Hematopoietic multipotent progenitor cell treated with erythropoietin and hydrocortisone succinate and interleukin-3 and kit ligand, for 8 days (in vitro differentiated cells): Measurements from ENCODE around the gene ADGRF5.

Experiments
- DNase-seq: peaks from one replicate; pipeline ENCODE4 v3.0.0-alpha.2; 2015

ADGRF5 gene

GRCh38 chr6:46932526-46933319 lies 11.0 kb upstream of the ADGRF5 start:
- DNase-seq: no peak

- no peak for DNase-seq
Measured at GRCh38 chr6:46931416-46931815, 9.7 kb upstream of the ADGRF5 start.

DNA sequence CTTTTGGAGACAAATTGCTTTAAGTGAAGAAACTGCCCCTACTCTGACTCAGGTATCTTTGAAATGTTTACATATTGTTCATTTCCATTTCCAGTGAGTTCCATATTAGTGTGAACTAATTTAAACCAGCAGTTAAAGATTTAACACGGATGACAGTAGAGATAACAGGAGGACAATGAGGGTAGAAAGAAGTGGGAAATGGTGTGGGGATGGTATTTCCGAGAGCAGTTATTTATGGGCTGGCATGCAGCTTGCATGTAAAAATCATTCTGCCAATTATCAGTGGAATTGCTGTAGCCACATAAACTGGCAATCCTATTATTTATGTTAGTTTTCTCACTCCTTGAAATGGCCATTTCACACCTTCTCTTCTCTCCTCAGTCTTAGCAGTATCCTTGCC lies 8.6 kb upstream of the ADGRF5 start:
- DNase-seq: no peak

- no peak for DNase-seq
Measured at GRCh38 chr6:46927066-46927465, 5.3 kb upstream of the ADGRF5 start.

GRCh38 chr6:46926481-46926880 lies 4.7 kb upstream of the ADGRF5 start:
- DNase-seq: no peak

- DNase-seq: no peak
Measured at GRCh38 chr6:46925563-46926253, 4.0 kb upstream of the ADGRF5 start.

DNA sequence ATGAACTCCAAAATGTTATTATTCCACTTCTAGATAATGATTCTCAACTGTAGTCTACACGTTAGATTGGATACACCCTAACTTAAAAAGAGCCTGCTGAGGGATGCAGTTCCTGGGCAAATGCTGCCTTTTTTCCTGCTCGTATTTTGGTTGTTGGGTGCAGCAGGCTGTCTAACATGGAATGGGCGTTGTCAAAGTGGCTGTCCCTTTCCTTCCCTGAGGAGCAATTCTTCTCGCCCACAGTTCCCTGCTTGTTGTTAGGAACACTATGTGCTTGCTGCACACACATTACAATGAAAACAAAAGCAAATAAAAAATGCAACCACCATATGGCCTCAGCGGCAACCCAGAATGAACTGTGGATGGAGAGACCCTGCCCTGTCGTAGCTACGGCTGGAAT lies 1.7 kb upstream of the ADGRF5 start:
- no peak for DNase-seq

GRCh38 chr6:46921059-46921458 lies 679 bp downstream of the ADGRF5 start:
- DNase-seq: no peak

GRCh38 chr6:46918806-46919205 lies 2.9 kb downstream of the ADGRF5 start:
- DNase-seq: no peak

GRCh38 chr6:46917002-46917545 lies 4.7 kb downstream of the ADGRF5 start:
- DNase-seq: no peak

GRCh38 chr6:46915866-46916265 lies 5.9 kb downstream of the ADGRF5 start:
- no peak for DNase-seq

DNA sequence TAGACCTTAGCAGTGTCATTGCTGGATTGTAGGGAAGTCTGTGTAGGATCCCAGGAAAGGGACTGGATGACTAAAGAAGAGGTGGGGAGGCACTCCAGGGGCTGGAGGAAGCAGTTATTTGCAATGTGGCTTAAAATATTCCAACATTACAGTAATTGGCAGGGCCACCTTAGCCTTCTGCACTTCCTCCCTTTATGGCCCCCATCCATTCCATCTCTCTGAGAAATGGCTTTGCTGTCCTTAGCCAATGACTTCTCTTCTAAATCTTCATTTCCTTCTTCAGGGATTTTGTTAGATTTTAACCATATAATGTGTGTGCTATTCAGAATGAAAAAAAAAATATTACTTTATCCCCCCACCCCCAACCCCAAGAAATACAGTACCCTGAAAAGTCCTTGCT lies 6.4 kb downstream of the ADGRF5 start:
- DNase-seq: no peak

DNA sequence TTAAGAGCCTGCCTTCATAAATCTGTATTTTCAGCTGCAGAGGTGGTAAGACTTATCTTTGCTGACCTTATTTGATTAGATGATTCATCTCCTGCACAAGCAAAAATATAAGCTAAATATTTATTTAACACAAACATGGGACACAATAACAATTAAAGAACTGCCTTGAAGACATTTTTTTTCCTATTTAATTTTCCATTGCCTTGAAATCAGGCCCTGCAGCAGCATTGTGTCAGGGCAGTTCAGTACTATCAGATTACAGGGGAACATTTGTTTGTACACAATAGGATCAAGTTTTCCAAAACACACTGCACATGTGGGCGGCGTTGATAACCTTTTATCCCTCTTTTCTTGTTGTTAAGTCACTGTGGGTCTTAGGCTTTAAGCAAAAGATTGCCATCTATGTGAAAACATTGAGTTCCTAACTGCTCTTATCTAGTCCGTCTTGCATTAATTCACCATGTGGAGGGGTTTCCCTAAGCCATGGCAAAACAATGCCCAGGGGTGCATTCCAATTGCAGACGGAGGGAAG lies 7.4 kb downstream of the ADGRF5 start:
- no peak for DNase-seq

DNA sequence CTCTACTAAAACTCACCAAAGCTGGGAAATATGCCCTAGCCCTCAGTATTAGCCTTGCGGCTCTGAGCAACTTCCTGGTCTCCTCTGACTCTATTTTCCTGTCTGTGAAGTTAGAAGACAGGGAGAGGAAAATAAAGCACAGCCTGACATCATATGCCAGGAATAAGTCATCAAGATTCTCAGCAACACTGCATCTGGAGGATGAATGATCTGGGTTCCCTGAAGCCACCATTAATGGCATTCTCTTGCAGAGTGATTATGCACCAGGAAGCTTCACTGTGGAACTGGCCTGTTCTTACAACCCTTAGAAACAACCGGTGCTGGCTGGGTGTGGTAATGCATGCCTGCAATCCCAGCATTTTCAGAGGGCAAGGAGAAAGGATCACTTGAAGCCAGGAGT lies 12.4 kb downstream of the ADGRF5 start:
- DNase-seq: no peak

DNA sequence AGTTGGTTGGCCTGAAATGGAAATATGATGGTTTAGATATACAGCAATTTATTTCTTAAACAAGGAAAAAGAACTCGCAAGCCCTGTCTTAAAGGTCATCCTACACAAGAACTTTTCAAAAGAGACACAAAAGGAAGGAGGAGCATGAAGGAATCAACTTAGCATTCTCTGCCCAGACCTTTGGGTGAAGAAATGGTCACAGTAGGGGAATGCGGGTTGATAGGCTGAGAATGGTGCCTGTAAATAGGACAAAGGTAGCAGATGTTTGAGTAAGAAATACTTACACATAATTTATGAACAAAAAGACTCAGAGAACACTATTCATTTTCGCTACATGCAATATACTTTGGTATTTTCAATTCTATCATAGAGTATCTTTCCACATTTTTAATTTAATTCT lies 15.0 kb downstream of the ADGRF5 start:
- DNase-seq: no peak

DNA sequence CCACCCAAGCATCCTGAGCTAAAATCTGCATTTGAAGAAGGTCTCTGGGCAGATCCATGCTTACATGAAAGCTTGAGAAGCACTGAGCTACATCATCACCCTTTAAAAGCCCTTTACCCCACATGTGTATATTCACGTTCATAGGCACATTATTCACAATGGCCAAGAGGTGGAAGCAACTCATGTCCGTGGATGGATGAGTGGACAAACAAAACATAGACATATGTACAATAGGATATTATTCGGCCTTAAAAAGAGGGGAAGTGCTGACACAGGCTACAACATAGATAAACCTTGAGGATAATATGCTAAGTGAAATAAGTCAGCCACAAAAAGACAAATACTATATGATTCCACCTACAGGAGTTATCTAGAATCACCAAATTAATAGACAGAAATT lies 17.6 kb downstream of the ADGRF5 start:
- no peak for DNase-seq

DNA sequence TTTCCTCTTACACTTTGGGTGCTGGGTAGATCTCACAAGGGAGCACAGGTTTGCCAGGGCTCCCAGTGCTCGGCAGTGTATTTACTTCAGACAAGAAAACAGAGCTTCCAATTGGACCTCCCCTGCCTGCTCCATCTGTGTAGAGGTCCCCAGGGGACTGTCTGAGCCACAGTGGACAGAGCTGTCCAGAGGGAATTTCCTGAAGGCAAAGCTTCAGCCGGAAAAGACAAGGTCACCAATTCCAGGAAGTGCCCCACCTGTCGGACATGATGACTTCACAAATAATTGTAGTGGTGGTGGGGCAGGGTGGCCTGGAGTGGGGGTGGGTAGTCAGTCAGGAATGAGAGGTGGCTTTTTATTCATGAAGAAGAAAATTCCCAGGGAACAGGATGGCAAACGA lies 18.6 kb downstream of the ADGRF5 start:
- no peak for DNase-seq

- DNase-seq: no peak
Measured at GRCh38 chr6:46901882-46902314, 19.8 kb downstream of the ADGRF5 start.

DNA sequence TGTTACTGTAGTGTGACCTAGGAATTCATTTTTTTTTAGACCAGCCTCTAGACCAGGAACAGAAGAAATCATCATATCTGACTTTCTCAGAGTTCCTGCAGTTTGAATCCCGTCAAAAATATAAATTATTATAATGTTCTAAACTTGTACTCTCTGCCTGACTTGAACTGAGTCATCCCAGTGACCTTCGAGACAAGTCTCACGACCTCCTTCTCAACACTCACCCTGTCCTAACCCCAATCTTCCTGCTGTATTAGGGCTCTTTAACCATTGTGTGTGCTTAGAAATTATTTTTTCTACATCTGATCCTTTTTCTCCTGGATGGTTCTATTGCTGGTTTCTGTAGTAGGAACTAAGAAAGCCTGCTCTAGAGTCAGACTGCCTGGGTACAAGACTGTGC lies 21.5 kb downstream of the ADGRF5 start:
- no peak for DNase-seq

- DNase-seq: no peak
Measured at GRCh38 chr6:46899659-46900058, 22.1 kb downstream of the ADGRF5 start.

GRCh38 chr6:46898006-46898405 lies 23.7 kb downstream of the ADGRF5 start:
- no peak for DNase-seq

DNA sequence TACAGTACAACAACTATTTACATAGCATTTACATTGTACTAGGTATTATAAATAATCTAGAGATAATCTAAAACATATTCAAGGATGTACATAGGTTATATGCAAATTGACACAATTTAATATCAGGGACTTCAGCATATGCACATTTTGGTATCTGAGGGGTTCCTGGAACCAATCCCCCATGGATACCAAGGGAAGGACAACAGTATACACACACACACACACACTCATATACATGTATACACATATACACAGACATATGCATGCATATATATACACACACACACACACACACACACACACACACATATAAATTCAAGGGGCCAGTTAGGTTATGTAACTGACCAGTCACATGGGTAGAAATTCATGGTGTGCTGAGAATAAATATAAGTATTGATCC lies 24.9 kb downstream of the ADGRF5 start:
- DNase-seq: no peak

GRCh38 chr6:46895930-46896329 lies 25.8 kb downstream of the ADGRF5 start:
- no peak for DNase-seq

GRCh38 chr6:46894433-46894832 lies 27.3 kb downstream of the ADGRF5 start:
- no peak for DNase-seq
